Stimulated activated naive CD4-positive, alpha-beta T cell (primary cell): ENCODE results near the gene RNU7-1.
A peak's percentile ranks its signal among the peaks of the same experiment; 100 is the strongest.

ENCODE experiments used
- DNase-seq, 6 experiments: peaks; one replicate each; lab custom pipeline; 2025; lab: John Stamatoyannopoulos, UW

RNU7-1 gene

GRCh38 chr12:6937481-6938352, 5.9 kb upstream of the RNU7-1 start:
- peak; percentile 80 to 93 (median 92) for DNase-seq

DNA sequence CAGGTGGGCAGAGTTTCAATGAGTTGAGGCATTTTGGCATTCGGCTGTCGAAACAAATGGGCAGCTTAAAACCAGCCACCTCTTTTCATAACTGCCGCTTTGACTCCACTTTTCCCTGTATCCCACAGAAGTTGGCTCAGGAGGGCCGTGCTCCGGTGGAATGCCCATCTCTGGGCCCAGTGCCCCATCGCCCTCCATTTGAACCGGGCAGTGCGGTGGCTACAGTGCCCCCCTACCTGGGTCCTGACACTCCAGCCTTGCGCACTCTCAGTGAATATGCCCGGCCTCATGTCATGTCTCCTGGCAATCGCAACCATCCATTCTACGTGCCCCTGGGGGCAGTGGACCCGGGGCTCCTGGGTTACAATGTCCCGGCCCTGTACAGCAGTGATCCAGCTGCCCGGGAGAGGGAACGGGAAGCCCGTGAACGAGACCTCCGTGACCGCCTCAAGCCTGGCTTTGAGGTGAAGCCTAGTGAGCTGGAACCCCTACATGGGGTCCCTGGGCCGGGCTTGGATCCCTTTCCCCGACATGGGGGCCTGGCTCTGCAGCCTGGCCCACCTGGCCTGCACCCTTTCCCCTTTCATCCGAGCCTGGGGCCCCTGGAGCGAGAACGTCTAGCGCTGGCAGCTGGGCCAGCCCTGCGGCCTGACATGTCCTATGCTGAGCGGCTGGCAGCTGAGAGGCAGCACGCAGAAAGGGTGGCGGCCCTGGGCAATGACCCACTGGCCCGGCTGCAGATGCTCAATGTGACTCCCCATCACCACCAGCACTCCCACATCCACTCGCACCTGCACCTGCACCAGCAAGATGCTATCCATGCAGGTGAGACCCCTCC, 5.0 kb upstream of the RNU7-1 start:
- DNase-seq = no peak

DNA sequence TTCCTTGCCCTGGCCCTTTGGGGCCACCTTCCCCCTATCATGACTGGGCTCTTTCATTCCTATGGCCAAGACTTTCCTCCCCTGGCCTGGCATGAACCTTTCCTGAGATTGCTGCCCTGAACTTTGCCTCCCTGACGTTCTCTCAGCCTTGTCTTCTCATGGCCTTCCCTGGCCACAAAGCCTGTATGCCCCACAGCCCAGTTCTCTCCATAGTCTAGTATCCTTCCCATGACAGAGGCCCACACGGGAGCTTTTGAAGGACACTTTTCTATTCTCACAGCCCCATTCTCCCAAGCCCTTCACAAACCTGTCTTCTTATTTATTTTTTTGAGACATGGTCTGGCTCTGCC, 4.5 kb upstream of the RNU7-1 start:
- no peak for DNase-seq

DNA sequence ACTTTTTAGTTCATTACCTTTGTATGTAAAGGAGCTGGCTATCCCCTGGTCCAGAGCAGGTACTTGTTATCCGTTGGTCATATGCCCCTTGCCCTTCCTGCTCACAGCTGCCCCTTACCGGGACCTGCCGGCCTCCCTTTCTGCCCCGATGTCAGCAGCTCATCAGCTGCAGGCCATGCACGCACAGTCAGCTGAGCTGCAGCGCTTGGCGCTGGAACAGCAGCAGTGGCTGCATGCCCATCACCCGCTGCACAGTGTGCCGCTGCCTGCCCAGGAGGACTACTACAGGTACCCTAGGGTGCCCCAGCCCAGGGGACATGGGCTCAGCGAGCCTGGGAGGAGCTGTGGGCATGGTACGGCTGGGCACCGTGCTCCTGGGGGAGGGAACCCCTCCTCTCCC, 2.3 kb upstream of the RNU7-1 start:
- no peak for DNase-seq

DNA sequence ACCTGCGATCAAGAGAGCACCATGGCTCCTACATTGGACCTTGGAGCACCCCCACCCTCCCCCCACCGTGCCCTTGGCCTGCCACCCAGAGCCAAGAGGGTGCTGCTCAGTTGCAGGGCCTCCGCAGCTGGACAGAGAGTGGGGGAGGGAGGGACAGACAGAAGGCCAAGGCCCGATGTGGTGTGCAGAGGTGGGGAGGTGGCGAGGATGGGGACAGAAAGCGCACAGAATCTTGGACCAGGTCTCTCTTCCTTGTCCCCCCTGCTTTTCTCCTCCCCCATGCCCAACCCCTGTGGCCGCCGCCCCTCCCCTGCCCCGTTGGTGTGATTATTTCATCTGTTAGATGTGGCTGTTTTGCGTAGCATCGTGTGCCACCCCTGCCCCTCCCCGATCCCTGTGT, 1.8 kb upstream of the RNU7-1 start:
- no peak for DNase-seq

DNA sequence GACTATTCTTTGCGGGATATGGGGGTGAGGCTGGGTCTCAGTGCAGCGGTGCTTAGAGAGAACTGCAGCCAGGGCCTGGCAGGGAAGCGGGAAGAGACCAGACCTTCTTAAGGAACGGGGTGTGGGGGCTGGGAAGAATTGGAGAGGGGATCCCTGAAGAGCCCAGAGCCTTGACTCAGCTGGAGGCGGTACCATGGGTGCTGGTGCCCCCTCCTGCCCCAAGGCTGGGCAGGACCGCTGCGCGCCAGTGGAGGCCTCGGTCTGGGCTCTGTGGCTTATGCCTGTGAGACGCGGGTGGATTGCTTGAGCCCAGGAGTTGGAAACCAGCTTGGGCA, 1.3 kb upstream of the RNU7-1 start:
- DNase-seq = no peak

DNA sequence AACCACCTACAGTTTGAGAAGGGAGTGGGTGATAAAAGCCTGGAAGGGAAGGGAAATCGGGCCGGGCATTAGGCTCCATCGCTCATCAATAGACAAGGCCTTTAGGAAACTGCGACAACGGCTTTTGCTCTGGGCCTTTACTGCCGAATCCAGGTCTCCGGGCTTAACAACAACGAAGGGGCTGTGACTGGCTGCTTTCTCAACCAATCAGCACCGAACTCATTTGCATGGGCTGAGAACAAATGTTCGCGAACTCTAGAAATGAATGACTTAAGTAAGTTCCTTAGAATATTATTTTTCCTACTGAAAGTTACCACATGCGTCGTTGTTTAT, 261 bp upstream of the RNU7-1 start:
- peak in 5 of 6 experiments; percentile 68 to 93 (median 84) for DNase-seq

DNA sequence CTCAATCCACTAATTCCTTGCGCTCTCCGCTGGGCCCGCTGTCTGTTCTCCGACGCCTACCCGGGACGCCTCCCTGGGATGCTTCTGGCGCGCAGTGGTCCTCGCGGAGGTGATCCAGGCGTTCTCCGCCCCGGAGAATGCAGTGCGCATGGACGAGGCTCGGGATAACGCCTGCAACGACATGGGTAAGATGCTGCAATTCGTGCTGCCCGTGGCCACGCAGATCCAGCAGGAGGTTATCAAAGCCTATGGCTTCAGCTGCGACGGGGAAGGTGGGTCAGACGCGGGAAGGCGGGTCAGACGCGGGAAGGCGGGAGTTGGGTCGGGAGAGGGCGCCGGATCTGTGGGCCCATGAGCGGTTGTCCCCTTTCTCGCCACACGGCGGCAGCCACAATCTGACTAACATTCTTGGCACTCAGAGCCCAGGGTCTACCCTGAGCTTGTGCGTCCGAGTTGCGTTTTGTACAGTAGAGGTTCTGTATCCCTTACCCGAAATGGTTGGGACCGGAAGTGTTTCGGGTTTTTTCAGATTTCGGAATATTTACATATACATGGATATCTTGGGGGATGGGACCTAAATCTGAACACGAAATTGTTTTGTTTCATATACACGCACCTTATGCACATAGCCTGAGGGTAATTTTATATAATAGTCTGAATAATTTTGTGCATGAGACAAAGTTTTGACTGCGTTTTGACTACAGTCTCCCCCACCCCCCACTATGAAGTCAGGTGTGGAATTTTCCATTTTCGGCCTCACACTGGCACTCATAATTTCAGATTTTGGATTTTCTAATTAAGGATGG, 968 bp downstream of the RNU7-1 start:
- peak; percentile 78 to 87 (median 80) for DNase-seq

- no peak for DNase-seq
Observed at GRCh38 chr12:6945613-6946012, 2.0 kb downstream of the RNU7-1 start.

DNA sequence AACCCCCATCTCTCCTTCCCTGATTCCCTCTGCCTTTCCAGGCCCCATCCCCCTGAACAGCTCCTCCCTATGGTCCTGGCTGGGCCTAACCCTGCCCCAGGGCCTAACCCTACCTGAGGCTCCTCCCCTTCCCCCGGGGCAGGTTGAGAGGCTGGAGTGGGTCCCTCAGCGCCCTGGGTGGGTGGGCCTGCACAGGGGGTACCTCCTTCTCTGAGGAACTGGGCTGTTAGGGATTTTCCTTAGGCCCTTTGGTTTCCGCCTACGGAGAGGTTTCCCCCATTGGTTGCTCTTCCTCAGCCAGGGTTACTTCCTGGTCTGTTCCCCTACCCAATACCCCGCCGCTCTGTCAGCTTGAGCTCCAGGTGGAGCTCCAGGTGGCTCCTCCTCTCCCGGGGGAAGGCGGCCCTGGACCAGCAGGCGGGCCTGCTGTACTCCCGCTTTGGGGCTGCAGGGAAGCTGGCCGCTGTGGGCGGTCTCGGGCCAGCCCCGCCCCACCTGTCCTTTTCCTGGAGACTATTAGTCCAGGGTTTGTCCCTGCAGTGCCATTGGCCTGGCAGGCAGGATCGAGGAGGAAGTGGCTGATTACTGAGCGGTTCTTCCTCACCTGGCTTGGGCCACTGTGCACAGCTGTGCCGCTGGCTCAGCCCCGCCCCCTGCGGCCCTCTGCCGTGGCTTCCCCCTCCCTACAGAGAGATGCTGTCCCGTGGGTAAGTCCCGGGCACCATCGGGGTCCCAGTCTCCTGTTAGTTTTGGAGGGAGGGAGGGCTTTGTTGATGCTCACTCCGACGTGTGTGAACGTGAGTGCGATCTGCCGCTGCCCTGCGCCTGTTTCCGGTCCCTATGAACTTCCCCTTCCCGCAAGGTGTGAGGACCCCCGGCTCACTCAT, 2.7 kb downstream of the RNU7-1 start:
- peak; percentile 35 to 72 (median 60) for DNase-seq

- DNase-seq = peak in 2 of 6 experiments; percentile 43 to 47
Observed at GRCh38 chr12:6946920-6947374, 3.3 kb downstream of the RNU7-1 start.

DNA sequence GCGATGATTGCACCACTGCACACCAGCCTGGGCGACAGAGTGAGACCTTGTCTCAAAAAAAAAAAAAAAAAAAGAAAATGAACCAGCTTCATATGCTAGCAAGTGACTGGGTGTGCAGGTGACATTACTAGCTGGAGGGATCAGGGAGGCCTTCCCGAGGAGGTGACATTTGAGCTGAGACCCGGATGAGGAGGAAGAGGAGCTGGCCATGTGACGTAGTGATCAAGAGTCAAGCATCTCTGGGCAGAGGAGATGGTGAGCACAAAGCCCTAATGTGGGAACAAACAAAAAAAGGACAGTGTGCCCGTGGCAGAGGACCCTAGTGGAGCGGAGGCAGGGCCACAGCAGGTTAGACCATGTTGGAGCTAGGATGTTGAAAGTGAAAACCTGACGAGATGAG, 4.0 kb downstream of the RNU7-1 start:
- no peak for DNase-seq

DNA sequence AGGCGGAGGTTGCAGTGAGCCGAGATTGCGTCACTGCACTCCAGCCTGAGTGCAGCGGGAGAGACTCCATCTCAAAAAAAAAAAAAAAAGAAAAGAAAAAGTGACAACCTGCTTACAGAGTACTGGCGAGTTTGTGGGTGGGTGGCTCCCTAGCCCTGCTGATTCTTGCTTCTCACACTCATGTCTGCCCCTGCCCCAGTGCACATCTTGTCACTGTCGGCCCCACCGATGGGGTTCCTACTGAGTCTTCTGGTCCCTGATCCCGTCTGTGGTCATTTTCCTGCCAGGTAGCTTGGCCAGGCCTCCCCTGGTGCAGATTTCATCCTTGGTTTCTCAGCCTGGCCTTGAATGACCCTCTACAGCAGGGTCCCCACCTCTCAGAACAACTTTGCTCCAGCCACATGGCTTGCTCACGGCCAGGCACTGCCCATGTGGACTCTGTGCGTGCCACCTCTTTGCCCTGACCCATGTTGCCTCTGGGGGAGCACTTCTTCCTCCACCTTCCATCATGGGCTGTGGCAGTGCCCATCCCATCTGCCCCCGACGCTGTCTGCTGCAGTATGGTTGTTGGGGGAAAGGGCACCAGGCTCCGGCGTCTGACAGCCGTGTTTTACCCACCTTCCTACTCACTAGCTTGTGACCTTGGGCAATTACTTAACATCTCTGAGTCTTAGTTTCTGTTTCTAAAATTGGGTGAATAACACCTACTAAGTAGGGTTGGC, 5.4 kb downstream of the RNU7-1 start:
- peak in 2 of 6 experiments; percentile 11 to 25 for DNase-seq

GRCh38 chr12:6950401-6950801, 6.8 kb downstream of the RNU7-1 start:
- DNase-seq = peak in 3 of 6 experiments; percentile 27 to 44 (median 31)

- peak; percentile 42 to 60 (median 47) for DNase-seq
Observed at GRCh38 chr12:6950811-6951540, 7.4 kb downstream of the RNU7-1 start, which contains the start of gene PTPN6. Gene PTPN6, plus strand, starts transcription at chr12:6951356. Its CDS starts 157 bp downstream, at chr12:6951513.

DNA sequence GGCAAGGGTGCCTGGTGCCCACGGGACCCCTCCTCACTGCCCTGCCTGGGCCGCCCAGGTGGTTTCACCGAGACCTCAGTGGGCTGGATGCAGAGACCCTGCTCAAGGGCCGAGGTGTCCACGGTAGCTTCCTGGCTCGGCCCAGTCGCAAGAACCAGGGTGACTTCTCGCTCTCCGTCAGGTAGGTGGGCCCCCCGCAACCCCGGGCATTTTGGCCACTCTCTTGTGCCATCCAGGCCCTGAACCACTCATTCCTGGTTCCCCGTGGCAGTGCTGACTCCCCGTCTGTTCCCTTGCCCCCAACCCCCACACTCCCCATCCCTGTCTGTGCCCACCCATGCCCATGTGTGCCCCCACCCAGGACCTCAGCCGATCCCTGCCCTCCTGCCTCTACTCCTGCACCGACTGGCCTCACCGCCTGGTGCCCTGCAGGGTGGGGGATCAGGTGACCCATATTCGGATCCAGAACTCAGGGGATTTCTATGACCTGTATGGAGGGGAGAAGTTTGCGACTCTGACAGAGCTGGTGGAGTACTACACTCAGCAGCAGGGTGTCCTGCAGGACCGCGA, 8.0 kb downstream of the RNU7-1 start:
- DNase-seq = peak in 2 of 6 experiments; percentile 37 to 43

- DNase-seq = peak in 3 of 6 experiments; percentile 29 to 35 (median 31)
Observed at GRCh38 chr12:6952121-6952862, 8.7 kb downstream of the RNU7-1 start.

GRCh38 chr12:6952863-6953441, 9.3 kb downstream of the RNU7-1 start:
- DNase-seq = peak in 2 of 6 experiments; percentile 28 to 49
